Activated CD8-positive, alpha-beta T cell treated with anti-CD3 and anti-CD28 coated beads, Interleukin-2, amount 10 ng/mL, durations not matched to agents 7 days and 5 days (primary cell): ENCODE measurements around the gene GPR142. TPM values are rescaled to one million over a fixed set of nuclear protein-coding genes. Genes with fewer than 3 reads are reported as not detected.

Source experiments
- ATAC-seq: fragments of 150-1000 bp; cut with Tn5 transposase; one replicate; pipeline ENCODE4 v1.10.0; 2021; ENCODE audit warnings: moderate library complexity
- CTCF ChIA-PET: fragments of 350-600 bp; sonication (Branson Sonifier 250); formaldehyde crosslinking; loops from one replicate; lab custom pipeline; 2021; ENCODE audit warnings: antibody characterized with exemption; lab: Charles Lee
- POLR2A ChIA-PET: fragments of 350-600 bp; sonication (Branson Sonifier 250); formaldehyde crosslinking; loops from one replicate; lab custom pipeline; 2021; ENCODE audit warnings: antibody characterized with exemption; lab: Charles Lee
- DNase-seq: peaks from one replicate; pipeline ENCODE4 v3.0.0-alpha.2; 2020
- H3K27ac Mint-ChIP-seq: one replicate; pipeline ENCODE4 v1.8.0; 2021; ENCODE audit warnings: mild to moderate bottlenecking, mixed read lengths
- H3K27me3 Mint-ChIP-seq: one replicate; pipeline ENCODE4 v1.8.0; 2021; ENCODE audit warnings: low read depth, mixed read lengths
- H3K36me3 Mint-ChIP-seq: one replicate; pipeline ENCODE4 v1.8.0; 2021; ENCODE audit warnings: low read depth, mixed read lengths
- H3K4me1 Mint-ChIP-seq: one replicate; pipeline ENCODE4 v1.8.0; 2021; ENCODE audit warnings: low read depth, mixed read lengths
- H3K4me3 Mint-ChIP-seq: one replicate; pipeline ENCODE4 v1.8.0; 2021; ENCODE audit warnings: mild to moderate bottlenecking, mixed read lengths
- H3K9me3 Mint-ChIP-seq: one replicate; pipeline ENCODE4 v1.8.0; 2022; ENCODE audit warnings: mixed read lengths; ENCODE audit not compliant: insufficient read depth
- total RNA-seq, 2 experiments: library from RNA; stranded (reverse); gene quantifications; one replicate each; pipeline ENCODE4 v1.2.3, GENCODE V29; 2021

Gene GPR142
- total RNA-seq, 2 experiments from 2014 or later, result not detected

DNA sequence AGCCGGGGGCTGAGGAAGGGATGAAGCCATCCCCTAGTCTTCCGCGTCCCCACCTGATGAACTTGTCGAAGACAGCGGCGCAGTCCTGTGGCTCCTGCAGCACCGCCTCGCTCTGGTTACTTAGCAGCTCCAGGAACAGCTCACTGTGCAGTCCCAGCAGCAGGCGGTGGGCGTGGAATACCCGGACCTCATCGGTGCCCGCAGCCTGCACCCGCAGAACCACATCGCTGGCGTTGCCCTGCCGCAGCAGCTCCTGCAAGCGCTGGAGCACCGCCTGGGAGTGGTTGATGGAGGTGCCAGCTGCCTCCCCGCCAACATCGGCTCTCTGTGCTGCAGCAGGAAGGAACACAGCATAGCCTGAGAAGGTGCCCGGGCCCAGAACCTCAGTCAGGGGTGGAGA lies 7.4 kb upstream of the GPR142 start:
- DNase-seq (no peak), ATAC-seq (no peak)
- Mint-ChIP-seq H3K36me3 (no peaks in the 10 kb centered on the region), H3K4me3 (no peak overlapping the region), H3K9me3 (no peaks in the 10 kb centered on the region), H3K27me3 (peaks cover 25% of the 10 kb centered on the region), H3K4me1 (peaks cover 2% of the 10 kb centered on the region), H3K27ac (no peak overlapping the region)
- ChIA-PET CTCF (interaction anchor here (0.8 to 1.5 kb wide), 4 partner anchors 8 to 160 kb away, joined by 4 to 9 read pairs (median 4); partner anchors contain the start of genes GPR142 and TTYH2), POLR2A (no interaction called here)

- no peak overlapping the region for H3K27ac Mint-ChIP-seq
- H3K9me3 Mint-ChIP-seq, result no peaks in the 10 kb centered on the region
- H3K4me3 Mint-ChIP-seq, result no peak overlapping the region
- no peak for ATAC-seq
- DNase-seq, result no peak
- CTCF ChIA-PET, result interaction anchor here (0.9 to 1.5 kb wide), 5 partner anchors 8 to 172 kb away, joined by 3 to 6 read pairs (median 4); partner anchors contain the start of gene TTYH2
- peaks cover 2% of the 10 kb centered on the region for H3K4me1 Mint-ChIP-seq
- peaks cover 22% of the 10 kb centered on the region for H3K27me3 Mint-ChIP-seq
- POLR2A ChIA-PET, result no interaction called here
- H3K36me3 Mint-ChIP-seq, result no peaks in the 10 kb centered on the region
Observed at GRCh38 chr17:74360899-74361229, 6.4 kb upstream of the GPR142 start.

- Mint-ChIP-seq H3K4me1 (peaks cover 2% of the 10 kb centered on the region), H3K36me3 (no peaks in the 10 kb centered on the region), H3K27me3 (peaks cover 17% of the 10 kb centered on the region), H3K9me3 (no peaks in the 10 kb centered on the region), H3K4me3 (no peak within 1 kb of the TSS), H3K27ac (no peak within 1 kb of the TSS)
- ATAC-seq, result peak; percentile 69
- CTCF ChIA-PET, result interaction anchor here (0.9 to 1.4 kb wide), 5 partner anchors 9 to 171 kb away, joined by 3 to 6 read pairs (median 3); no protein-coding TSS in a partner anchor
- peak; percentile 51 for DNase-seq
- POLR2A ChIA-PET, result no interaction called here
Observed at GRCh38 chr17:74361230-74362068, 5.9 kb upstream of the GPR142 start, which contains the start of gene BTBD17. BTBD17 (minus strand) TSS chr17:74361868; CDS start chr17:74361819, 49 bp downstream.

GRCh38 chr17:74362069-74362405 lies 5.3 kb upstream of the GPR142 start:
- POLR2A ChIA-PET, result interaction anchor here (0.7 kb wide), 1 partner anchor 133 kb away, joined by 3 read pairs; no protein-coding TSS in a partner anchor

DNA sequence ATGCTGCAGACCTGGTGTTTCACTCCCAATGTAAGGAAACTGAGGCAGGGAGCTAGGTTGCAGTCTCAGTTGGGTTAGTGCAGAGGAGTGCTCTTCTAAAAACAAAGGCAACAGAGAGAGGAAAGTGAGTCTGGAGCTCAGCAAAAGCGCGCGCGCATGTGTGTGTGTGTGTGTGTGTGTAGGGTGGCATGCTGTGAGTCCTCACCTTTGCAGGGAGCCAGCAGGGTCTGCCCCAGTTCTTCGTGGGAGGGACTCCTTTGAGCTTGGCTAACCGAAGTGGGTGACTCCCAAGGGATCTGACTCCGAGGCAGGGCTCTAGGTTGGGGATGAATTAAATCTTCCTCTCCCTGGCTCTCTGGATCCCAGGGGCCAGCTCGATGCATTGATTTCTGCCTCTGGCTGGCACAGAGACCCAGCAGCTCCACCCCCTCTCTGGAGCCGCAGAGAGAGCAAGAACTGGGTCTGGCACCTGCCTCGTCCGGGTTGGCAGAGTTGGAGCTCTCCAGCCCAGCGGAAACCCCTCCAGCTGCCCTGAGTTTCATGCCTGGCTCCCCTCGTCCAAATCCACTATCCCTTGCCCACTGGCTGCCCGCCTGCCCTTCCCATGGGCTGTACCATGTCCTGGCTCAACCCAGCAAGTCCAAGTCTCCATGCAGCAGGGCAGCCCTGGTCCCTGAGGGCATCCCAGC lies 4.4 kb upstream of the GPR142 start:
- Mint-ChIP-seq H3K36me3 (no peaks in the 10 kb centered on the region), H3K9me3 (no peaks in the 10 kb centered on the region), H3K27me3 (peaks cover 9% of the 10 kb centered on the region), H3K4me3 (no peak overlapping the region), H3K4me1 (no peaks in the 10 kb centered on the region), H3K27ac (no peak overlapping the region)
- DNase-seq (no peak), ATAC-seq (no peak)
- CTCF ChIA-PET, result interaction anchor here (1.2 to 2.4 kb wide), 5 partner anchors 8 to 130 kb away, joined by 3 to 5 read pairs (median 4); no protein-coding TSS in a partner anchor
- POLR2A ChIA-PET, result interaction anchor here (0.7 kb wide), 1 partner anchor 134 kb away, joined by 3 read pairs; no protein-coding TSS in a partner anchor

More at GRCh38 chr17:74362069-74362405, 5.3 kb upstream of the GPR142 start:
- ATAC-seq, result no peak
- H3K27ac Mint-ChIP-seq, result no peak overlapping the region
- no peak for DNase-seq
- CTCF ChIA-PET, result interaction anchor here (1.0 to 2.4 kb wide), 4 partner anchors 9 to 131 kb away, joined by 3 to 6 read pairs (median 4); no protein-coding TSS in a partner anchor
- peaks cover 2% of the 10 kb centered on the region for H3K4me1 Mint-ChIP-seq
- peaks cover 14% of the 10 kb centered on the region for H3K27me3 Mint-ChIP-seq
- H3K4me3 Mint-ChIP-seq, result no peak overlapping the region
- no peaks in the 10 kb centered on the region for H3K9me3 Mint-ChIP-seq
- H3K36me3 Mint-ChIP-seq, result no peaks in the 10 kb centered on the region

DNA sequence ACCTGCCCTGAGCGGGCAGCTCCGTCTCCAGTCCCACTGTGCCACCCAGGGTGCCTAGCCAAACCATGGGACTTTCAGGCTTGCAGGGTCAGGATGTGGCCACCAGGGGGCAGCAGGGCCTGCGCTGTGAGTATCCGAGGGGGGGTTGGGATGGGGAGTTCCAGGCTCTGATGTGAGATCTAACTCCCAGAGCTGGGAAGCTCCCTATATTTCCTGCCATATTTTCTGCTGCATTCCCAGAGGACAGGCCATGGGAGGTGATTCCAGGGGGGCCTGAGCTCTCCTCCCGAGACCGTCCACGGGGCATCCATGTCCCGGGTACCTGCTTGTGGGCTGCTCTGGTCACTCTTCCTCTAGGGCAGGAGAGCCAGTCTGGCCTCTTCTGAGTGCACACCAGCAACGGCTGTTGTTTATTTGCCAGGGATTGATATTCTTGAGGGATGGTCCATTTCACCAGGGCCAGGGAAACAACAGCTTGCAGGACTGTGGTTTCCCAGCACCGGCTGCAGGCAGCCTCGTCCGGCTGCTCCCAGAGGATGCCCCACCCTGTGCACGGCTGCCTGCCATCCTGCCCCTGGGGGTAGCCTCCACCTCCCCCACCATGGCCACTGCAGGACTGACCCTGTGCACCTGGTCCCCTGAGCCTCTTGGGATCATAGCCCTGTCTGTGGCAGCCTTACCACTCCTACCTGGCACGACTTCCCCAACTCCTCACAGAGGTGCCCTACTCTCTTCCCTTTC lies 1.2 kb downstream of the GPR142 start:
- peak; percentile 77 for ATAC-seq
- no peak overlapping the region for H3K27ac Mint-ChIP-seq

DNA sequence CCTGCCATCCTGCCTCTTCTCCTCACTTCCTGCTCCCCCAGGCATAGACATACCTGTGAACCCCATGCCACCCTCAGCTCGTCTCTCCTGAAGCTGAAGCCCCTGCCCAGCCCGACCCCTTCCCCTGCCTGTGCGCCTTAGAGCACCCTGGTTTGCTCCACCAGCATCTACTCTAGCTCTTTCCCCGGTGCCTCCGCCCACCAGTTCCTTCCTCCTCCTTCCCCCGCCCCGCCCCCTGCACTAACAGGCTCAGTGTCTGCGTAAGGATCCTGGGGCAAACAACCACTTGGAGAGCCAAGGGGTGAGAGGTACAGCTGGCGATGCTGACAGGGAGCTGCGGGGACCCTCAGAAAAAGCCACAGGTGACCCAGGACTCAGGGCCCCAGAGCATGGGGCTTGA lies 1.9 kb downstream of the GPR142 start:
- no peaks in the 10 kb centered on the region for H3K9me3 Mint-ChIP-seq
- peaks cover 15% of the 10 kb centered on the region for H3K4me1 Mint-ChIP-seq
- POLR2A ChIA-PET, result no interaction called here
- ATAC-seq (peak; percentile 67), DNase-seq (peak; percentile 73)
- H3K27ac Mint-ChIP-seq, result no peak overlapping the region
- peaks cover 7% of the 10 kb centered on the region for H3K27me3 Mint-ChIP-seq
- H3K4me3 Mint-ChIP-seq, result no peak overlapping the region
- CTCF ChIA-PET, result interaction anchor here (0.7 to 5.7 kb wide), 29 partner anchors 10 to 234 kb away, joined by 3 to 58 read pairs (median 8); no protein-coding TSS in a partner anchor
- H3K36me3 Mint-ChIP-seq, result no peaks in the 10 kb centered on the region

More for the DNA sequence above, 1.2 kb downstream of the GPR142 start:
- Mint-ChIP-seq H3K4me3 (no peak overlapping the region), H3K36me3 (no peaks in the 10 kb centered on the region), H3K9me3 (no peaks in the 10 kb centered on the region), H3K4me1 (peaks cover 15% of the 10 kb centered on the region), H3K27me3 (peaks cover 7% of the 10 kb centered on the region)
- ChIA-PET POLR2A (no interaction called here), CTCF (interaction anchor here (0.6 to 5.7 kb wide), 57 partner anchors 8 to 600 kb away, joined by 3 to 58 read pairs (median 4); partner anchors contain the start of genes CD300LB and CD300LD)
- peak; percentile 78 for DNase-seq

GRCh38 chr17:74369665-74370490 lies 2.6 kb downstream of the GPR142 start:
- no peaks in the 10 kb centered on the region for H3K9me3 Mint-ChIP-seq
- H3K27ac Mint-ChIP-seq, result no peak overlapping the region
- DNase-seq (no peak), ATAC-seq (no peak)
- H3K4me1 Mint-ChIP-seq, result peaks cover 15% of the 10 kb centered on the region
- H3K27me3 Mint-ChIP-seq, result peaks cover 7% of the 10 kb centered on the region
- POLR2A ChIA-PET, result interaction anchor here (0.9 kb wide), 1 partner anchor 23 kb away, joined by 3 read pairs; no protein-coding TSS in a partner anchor
- CTCF ChIA-PET, result interaction anchor here (0.8 to 5.7 kb wide), 17 partner anchors 9 to 233 kb away, joined by 3 to 58 read pairs (median 11); no protein-coding TSS in a partner anchor
- no peak overlapping the region for H3K4me3 Mint-ChIP-seq
- H3K36me3 Mint-ChIP-seq, result no peaks in the 10 kb centered on the region

DNA sequence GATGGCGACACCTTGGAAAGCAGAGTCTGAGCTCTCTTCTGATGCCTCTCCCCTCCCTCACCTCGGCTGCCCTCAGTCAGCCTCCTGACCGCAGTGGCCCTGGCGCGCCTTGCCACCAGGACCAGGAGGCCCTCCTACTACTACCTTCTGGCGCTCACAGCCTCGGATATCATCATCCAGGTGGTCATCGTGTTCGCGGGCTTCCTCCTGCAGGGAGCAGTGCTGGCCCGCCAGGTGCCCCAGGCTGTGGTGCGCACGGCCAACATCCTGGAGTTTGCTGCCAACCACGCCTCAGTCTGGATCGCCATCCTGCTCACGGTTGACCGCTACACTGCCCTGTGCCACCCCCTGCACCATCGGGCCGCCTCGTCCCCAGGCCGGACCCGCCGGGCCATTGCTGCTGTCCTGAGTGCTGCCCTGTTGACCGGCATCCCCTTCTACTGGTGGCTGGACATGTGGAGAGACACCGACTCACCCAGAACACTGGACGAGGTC lies 4.4 kb downstream of the GPR142 start:
- CTCF ChIA-PET, result no interaction called here
- no peaks in the 10 kb centered on the region for H3K36me3 Mint-ChIP-seq
- no peak for ATAC-seq
- H3K4me1 Mint-ChIP-seq, result peaks cover 15% of the 10 kb centered on the region
- no peak overlapping the region for H3K4me3 Mint-ChIP-seq
- H3K9me3 Mint-ChIP-seq, result no peaks in the 10 kb centered on the region
- no peak overlapping the region for H3K27ac Mint-ChIP-seq
- POLR2A ChIA-PET, result no interaction called here
- peaks cover 10% of the 10 kb centered on the region for H3K27me3 Mint-ChIP-seq
- no peak for DNase-seq

DNA sequence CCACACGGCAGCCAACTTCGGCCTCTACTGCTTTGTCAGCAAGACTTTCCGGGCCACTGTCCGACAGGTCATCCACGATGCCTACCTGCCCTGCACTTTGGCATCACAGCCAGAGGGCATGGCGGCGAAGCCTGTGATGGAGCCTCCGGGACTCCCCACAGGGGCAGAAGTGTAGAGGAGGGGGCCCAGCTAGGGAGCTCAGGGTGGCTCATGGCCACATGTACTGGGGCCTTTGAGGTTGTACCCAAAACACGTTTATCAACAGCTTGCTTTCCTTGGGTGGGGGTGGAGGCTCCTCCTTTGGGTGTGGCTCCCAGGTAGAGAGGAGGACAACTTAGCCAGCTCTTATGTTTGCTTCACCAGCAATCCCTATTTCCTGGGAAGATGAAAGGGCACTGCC lies 5.1 kb downstream of the GPR142 start:
- H3K9me3 Mint-ChIP-seq, result no peaks in the 10 kb centered on the region
- H3K36me3 Mint-ChIP-seq, result no peaks in the 10 kb centered on the region
- ATAC-seq (no peak), DNase-seq (no peak)
- ChIA-PET POLR2A (no interaction called here), CTCF (interaction anchor here (0.6 kb wide), 1 partner anchor 601 kb away, joined by 3 read pairs; no protein-coding TSS in a partner anchor)
- no peak overlapping the region for H3K27ac Mint-ChIP-seq
- peaks cover 15% of the 10 kb centered on the region for H3K4me1 Mint-ChIP-seq
- peaks cover 10% of the 10 kb centered on the region for H3K27me3 Mint-ChIP-seq
- no peak overlapping the region for H3K4me3 Mint-ChIP-seq
